ENCODE results near the gene ZNF280B.

ZNF280B gene

GRCh38 chr22:22487059-22487458 lies 21.5 kb downstream of the ZNF280B start:
- no peak for DNase-seq (ENCODE audit: low read depth)
- no peak for TF ChIP-seq MYC (IDR thresholded peaks at IDR 0.05; ENCODE audit: low read depth, low read length)
- no peak for TF ChIP-seq MAX (IDR thresholded peaks at IDR 0.05; ENCODE audit: low read depth, low read length)
- no peak for TF ChIP-seq POLR2A (IDR thresholded peaks at IDR 0.05; ENCODE audit: extremely low read depth, insufficient read length)
- no peak for TF ChIP-seq CTCF (IDR thresholded peaks at IDR 0.05; ENCODE audit: low read depth, low read length)
- H3K4me3 ChIP-seq (ENCODE audit: low read depth, low read length) = no peak overlapping the region

GRCh38 chr22:22486132-22486899 lies 22.2 kb downstream of the ZNF280B start:
- TF ChIP-seq CTCF (IDR thresholded peaks at IDR 0.05; ENCODE audit: low read depth, low read length) = no peak
- TF ChIP-seq MYC (IDR thresholded peaks at IDR 0.05; ENCODE audit: low read depth, low read length) = no peak
- TF ChIP-seq MAX (IDR thresholded peaks at IDR 0.05; ENCODE audit: low read depth, low read length) = no peak
- TF ChIP-seq POLR2A (IDR thresholded peaks at IDR 0.05; ENCODE audit: extremely low read depth, insufficient read length) = no peak
- DNase-seq (ENCODE audit: low read depth) = no peak
- no peak overlapping the region for H3K4me3 ChIP-seq (ENCODE audit: low read depth, low read length)

GRCh38 chr22:22485524-22485923 lies 23.0 kb downstream of the ZNF280B start:
- no peak overlapping the region for H3K4me3 ChIP-seq (ENCODE audit: low read depth, low read length)
- TF ChIP-seq CTCF (IDR thresholded peaks at IDR 0.05; ENCODE audit: low read depth, low read length) = no peak
- no peak for TF ChIP-seq POLR2A (IDR thresholded peaks at IDR 0.05; ENCODE audit: extremely low read depth, insufficient read length)
- TF ChIP-seq MYC (IDR thresholded peaks at IDR 0.05; ENCODE audit: low read depth, low read length) = no peak
- no peak for TF ChIP-seq MAX (IDR thresholded peaks at IDR 0.05; ENCODE audit: low read depth, low read length)
- no peak for DNase-seq (ENCODE audit: low read depth)

GRCh38 chr22:22484023-22484422 lies 24.5 kb downstream of the ZNF280B start:
- H3K4me3 ChIP-seq (ENCODE audit: low read depth, low read length) = no peak overlapping the region
- no peak for TF ChIP-seq MAX (IDR thresholded peaks at IDR 0.05; ENCODE audit: low read depth, low read length)
- TF ChIP-seq POLR2A (IDR thresholded peaks at IDR 0.05; ENCODE audit: extremely low read depth, insufficient read length) = no peak
- no peak for DNase-seq (ENCODE audit: low read depth)

- DNase-seq (ENCODE audit: low read depth) = no peak
- no peak for TF ChIP-seq CTCF (IDR thresholded peaks at IDR 0.05; ENCODE audit: low read depth, low read length)
- TF ChIP-seq POLR2A (IDR thresholded peaks at IDR 0.05; ENCODE audit: extremely low read depth, insufficient read length) = no peak
- no peak for TF ChIP-seq MYC (IDR thresholded peaks at IDR 0.05; ENCODE audit: low read depth, low read length)
- no peak for TF ChIP-seq MAX (IDR thresholded peaks at IDR 0.05; ENCODE audit: low read depth, low read length)
Observed at GRCh38 chr22:22480940-22481339, 27.6 kb downstream of the ZNF280B start.

GRCh38 chr22:22479999-22480532 lies 28.5 kb downstream of the ZNF280B start:
- DNase-seq (ENCODE audit: low read depth) = no peak
- no peak overlapping the region for H3K4me3 ChIP-seq (ENCODE audit: low read depth, low read length)
- TF ChIP-seq MAX (IDR thresholded peaks at IDR 0.05; ENCODE audit: low read depth, low read length) (no peak), MYC (IDR thresholded peaks at IDR 0.05; ENCODE audit: low read depth, low read length) (no peak), POLR2A (IDR thresholded peaks at IDR 0.05; ENCODE audit: extremely low read depth, insufficient read length) (no peak), CTCF (IDR thresholded peaks at IDR 0.05; ENCODE audit: low read depth, low read length) (no peak)

More at GRCh38 chr22:22480940-22481339, 27.6 kb downstream of the ZNF280B start:
- no peak overlapping the region for H3K4me3 ChIP-seq (ENCODE audit: low read depth, low read length)
